ENCODE results near the gene ATP11B. TPM values are rescaled to one million over a fixed set of nuclear protein-coding genes. Genes with fewer than 3 reads are reported as not detected.

The ATP11B gene
- total and polyA plus RNA-seq, 9 of the 15 experiments (the other 6 are each of a cell fraction or from before 2014, with no cell fraction given), result 11.9 to 68.7 (median 41.8) TPM

DNA sequence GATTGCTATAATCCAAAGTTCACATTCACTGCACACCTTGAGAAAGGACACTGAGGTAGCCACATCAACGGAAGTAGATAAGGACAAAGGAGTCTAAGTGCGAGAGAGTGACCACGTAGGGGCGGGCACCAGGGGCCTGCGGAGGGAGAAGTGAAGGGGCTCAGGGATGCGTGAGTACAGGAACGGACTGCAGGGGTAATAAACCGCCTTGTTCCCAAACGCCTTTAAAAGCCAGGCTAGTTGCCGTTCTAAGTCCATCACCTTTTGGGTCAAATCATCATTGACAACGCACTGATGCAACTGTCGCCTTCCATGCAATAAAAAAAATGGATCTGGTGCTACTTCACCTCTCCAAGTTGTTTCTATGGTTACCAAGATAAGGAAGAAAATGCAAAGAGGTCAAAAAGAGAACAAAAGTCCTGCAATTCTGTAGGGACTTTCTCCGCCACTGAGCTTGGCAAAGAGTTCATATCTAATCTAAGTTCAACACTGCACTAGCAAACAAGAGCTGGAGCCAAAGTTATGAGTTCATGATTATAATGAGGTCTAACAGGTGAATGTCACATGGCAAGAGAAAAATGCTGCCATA, 32.6 kb upstream of the ATP11B start (continued):
- TF ChIP-seq FOXM1 (IDR thresholded peaks at IDR 0.05; ENCODE audit: low read depth), result no peak
- no peak for TF ChIP-seq FOXM1 (CRISPR knock-in tag; IDR thresholded peaks at IDR 0.05; ENCODE audit: low read depth)
- peak in 1 of 2 experiments; percentile 28; a peak in 1 of 4 replicates for TF ChIP-seq FOXA3 (CRISPR knock-in tag; conservative IDR thresholded peaks at IDR 0.05 in 1 of 2, IDR thresholded peaks at IDR 0.05 in 1 of 2)
- TF ChIP-seq XRCC5 (IDR thresholded peaks at IDR 0.05; ENCODE audit: low read depth, low read length), result no peak
- TF ChIP-seq DMBX1 (CRISPR knock-in tag; IDR thresholded peaks at IDR 0.05; ENCODE audit: borderline replicate concordance), result no peak
- TF ChIP-seq TBP (optimal IDR thresholded peaks at IDR 0.05; ENCODE audit: low read depth, low read length), result no peak
- TF ChIP-seq POU5F1 (IDR thresholded peaks at IDR 0.05; ENCODE audit: borderline replicate concordance, low read depth, low read length, partially characterized antibody), result no peak
- no peak for TF ChIP-seq POLR2H (tag; IDR thresholded peaks at IDR 0.05; ENCODE audit: low read depth)
- TF ChIP-seq CBFA2T2 (conservative IDR thresholded peaks at IDR 0.05), result 0 out of 2 replicates have a peak, but pooled peaks have one; percentile 33
- no peak for TF ChIP-seq PRPF4 (IDR thresholded peaks at IDR 0.05; ENCODE audit: insufficient read depth, low read depth, low read length, poor library complexity, severe bottlenecking)
- no peak for TF ChIP-seq ZC3H4 (CRISPR knock-in tag; IDR thresholded peaks at IDR 0.05; ENCODE audit: borderline replicate concordance)
- TF ChIP-seq RFX1 (IDR thresholded peaks at IDR 0.05), result peak; percentile 94
- TF ChIP-seq ZNF717 (CRISPR knock-in tag; IDR thresholded peaks at IDR 0.05), result no peak
- TF ChIP-seq, protein P1, sequence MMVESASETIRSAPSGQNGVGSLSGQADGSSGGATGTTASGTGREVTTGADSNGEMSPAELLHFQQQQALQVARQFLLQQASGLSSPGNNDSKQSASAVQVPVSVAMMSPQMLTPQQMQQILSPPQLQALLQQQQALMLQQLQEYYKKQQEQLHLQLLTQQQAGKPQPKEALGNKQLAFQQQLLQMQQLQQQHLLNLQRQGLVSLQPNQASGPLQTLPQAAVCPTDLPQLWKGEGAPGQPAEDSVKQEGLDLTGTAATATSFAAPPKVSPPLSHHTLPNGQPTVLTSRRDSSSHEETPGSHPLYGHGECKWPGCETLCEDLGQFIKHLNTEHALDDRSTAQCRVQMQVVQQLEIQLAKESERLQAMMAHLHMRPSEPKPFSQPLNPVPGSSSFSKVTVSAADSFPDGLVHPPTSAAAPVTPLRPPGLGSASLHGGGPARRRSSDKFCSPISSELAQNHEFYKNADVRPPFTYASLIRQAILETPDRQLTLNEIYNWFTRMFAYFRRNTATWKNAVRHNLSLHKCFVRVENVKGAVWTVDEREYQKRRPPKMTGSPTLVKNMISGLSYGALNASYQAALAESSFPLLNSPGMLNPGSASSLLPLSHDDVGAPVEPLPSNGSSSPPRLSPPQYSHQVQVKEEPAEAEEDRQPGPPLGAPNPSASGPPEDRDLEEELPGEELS (CRISPR knock-in tag; IDR thresholded peaks at IDR 0.05; ENCODE audit: borderline replicate concordance), result no peak
- TF ChIP-seq, protein P2, sequence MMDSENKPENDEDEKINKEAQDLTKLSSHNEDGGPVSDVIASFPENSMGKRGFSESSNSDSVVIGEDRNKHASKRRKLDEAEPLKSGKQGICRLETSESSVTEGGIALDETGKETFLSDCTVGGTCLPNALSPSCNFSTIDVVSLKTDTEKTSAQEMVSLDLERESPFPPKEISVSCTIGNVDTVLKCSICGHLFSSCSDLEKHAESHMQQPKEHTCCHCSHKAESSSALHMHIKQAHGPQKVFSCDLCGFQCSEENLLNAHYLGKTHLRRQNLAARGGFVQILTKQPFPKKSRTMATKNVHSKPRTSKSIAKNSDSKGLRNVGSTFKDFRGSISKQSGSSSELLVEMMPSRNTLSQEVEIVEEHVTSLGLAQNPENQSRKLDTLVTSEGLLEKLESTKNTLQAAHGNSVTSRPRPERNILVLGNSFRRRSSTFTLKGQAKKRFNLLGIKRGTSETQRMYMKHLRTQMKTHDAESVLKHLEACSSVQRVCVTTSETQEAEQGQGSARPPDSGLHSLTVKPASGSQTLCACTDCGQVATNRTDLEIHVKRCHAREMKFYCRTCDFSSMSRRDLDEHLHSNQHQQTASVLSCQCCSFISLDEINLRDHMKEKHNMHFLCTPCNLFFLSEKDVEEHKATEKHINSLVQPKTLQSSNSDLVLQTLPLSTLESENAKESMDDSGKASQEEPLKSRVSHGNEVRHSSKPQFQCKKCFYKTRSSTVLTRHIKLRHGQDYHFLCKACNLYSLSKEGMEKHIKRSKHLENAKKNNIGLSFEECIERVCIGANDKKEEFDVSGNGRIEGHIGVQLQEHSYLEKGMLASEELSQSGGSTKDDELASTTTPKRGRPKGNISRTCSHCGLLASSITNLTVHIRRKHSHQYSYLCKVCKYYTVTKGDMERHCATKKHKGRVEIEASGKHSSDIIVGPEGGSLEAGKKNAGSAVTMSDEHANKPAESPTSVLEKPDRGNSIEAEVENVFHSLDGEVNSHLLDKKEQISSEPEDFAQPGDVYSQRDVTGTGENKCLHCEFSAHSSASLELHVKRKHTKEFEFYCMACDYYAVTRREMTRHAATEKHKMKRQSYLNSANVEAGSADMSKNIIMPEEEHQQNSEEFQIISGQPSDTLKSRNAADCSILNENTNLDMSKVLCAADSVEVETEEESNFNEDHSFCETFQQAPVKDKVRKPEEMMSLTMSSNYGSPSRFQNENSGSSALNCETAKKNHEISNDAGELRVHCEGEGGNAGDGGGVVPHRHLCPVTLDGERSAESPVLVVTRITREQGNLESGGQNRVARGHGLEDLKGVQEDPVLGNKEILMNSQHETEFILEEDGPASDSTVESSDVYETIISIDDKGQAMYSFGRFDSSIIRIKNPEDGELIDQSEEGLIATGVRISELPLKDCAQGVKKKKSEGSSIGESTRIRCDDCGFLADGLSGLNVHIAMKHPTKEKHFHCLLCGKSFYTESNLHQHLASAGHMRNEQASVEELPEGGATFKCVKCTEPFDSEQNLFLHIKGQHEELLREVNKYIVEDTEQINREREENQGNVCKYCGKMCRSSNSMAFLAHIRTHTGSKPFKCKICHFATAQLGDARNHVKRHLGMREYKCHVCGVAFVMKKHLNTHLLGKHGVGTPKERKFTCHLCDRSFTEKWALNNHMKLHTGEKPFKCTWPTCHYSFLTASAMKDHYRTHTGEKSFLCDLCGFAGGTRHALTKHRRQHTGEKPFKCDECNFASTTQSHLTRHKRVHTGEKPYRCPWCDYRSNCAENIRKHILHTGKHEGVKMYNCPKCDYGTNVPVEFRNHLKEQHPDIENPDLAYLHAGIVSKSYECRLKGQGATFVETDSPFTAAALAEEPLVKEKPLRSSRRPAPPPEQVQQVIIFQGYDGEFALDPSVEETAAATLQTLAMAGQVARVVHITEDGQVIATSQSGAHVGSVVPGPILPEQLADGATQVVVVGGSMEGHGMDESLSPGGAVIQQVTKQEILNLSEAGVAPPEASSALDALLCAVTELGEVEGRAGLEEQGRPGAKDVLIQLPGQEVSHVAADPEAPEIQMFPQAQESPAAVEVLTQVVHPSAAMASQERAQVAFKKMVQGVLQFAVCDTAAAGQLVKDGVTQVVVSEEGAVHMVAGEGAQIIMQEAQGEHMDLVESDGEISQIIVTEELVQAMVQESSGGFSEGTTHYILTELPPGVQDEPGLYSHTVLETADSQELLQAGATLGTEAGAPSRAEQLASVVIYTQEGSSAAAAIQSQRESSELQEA (IDR thresholded peaks at IDR 0.05; ENCODE audit: low read depth), result no peak
- no peak for TF ChIP-seq SREBF2 (CRISPR knock-in tag; IDR thresholded peaks at IDR 0.05)
- TF ChIP-seq, protein P3, sequence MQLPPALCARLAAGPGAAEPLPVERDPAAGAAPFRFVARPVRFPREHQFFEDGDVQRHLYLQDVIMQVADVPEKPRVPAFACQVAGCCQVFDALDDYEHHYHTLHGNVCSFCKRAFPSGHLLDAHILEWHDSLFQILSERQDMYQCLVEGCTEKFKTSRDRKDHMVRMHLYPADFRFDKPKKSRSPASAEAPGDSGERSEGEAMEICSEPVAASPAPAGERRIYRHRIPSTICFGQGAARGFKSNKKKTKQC (CRISPR knock-in tag; IDR thresholded peaks at IDR 0.05), result no peak
- no peak for TF ChIP-seq DIDO1 (tag; IDR thresholded peaks at IDR 0.05; ENCODE audit: low read depth)
